K562 (cell line): ENCODE results near the gene TPX2. TPM values are rescaled to one million over a fixed set of nuclear protein-coding genes. Genes with fewer than 3 reads are reported as not detected.

ENCODE experiments used
- DDX20 ChIP-seq: fragments of 450-650 bp; IDR thresholded peaks from 2 replicates; pipeline ENCODE4 v1.6.1; 2016; ENCODE audit warnings: missing genetic modification characterization, low read depth, mild to moderate bottlenecking, missing compliant biosample characterization, moderate library complexity
- HES1 ChIP-seq: fragments of 450-650 bp; IDR thresholded peaks from 2 replicates; pipeline ENCODE4 v1.6.1; 2016; ENCODE audit warnings: low read depth, mild to moderate bottlenecking, moderate library complexity
- KAT8 ChIP-seq: fragments of 450-650 bp; IDR thresholded peaks from 2 replicates; pipeline ENCODE4 v1.6.1; 2016; ENCODE audit warnings: low read depth, mild to moderate bottlenecking
- KDM4B ChIP-seq, 2 experiments: fragments of 450-650 bp in 1 of 2; sonication (generic) in 1 of 2; IDR thresholded peaks; 2 replicates each; pipeline ENCODE4 v1.6.1; 2016 to 2017; ENCODE audit warnings: borderline replicate concordance in 2 of 2, antibody characterized with exemption in 1 of 2, low read depth in 1 of 2, mild to moderate bottlenecking in 1 of 2
- MXD1 ChIP-seq: fragments of 250-450 bp; sonication (Bioruptor Pico); IDR thresholded peaks from 2 replicates; pipeline ENCODE4 v1.8.0; 2021; ENCODE audit warnings: borderline replicate concordance, mild to moderate bottlenecking, moderate library complexity; ENCODE audit not compliant: poor library complexity, severe bottlenecking
- PHF8 ChIP-seq: fragments of 200-600 bp; sonication (generic); IDR thresholded peaks from 2 replicates; pipeline ENCODE4 v1.6.1; 2012; ENCODE audit warnings: mixed run types, mild to moderate bottlenecking, inconsistent platforms, low read length, moderate library complexity, borderline replicate concordance
- POLR2AphosphoS5 ChIP-seq: IDR thresholded peaks from 2 replicates; pipeline ENCODE4 v1.6.1; 2011; ENCODE audit warnings: mild to moderate bottlenecking, low read depth, low read length, moderate library complexity; ENCODE audit not compliant: control insufficient read depth, insufficient read depth
- PTBP1 ChIP-seq: fragments of 200-400 bp; formaldehyde crosslinking; IDR thresholded peaks from 2 replicates; pipeline ENCODE4 v1.6.1; 2017; ENCODE audit warnings: low read depth, low read length
- SRF ChIP-seq, 2 experiments: fragments of 250-450, 450-650 bp in 1 of 2; sonication (Bioruptor Pico) in 1 of 2; sonication (generic) in 1 of 2; formaldehyde crosslinking; IDR thresholded peaks; 2 replicates each; pipeline versions ENCODE4 v1.5.0 to v1.5.1; 2020 to 2022; ENCODE audit warnings: mild to moderate bottlenecking in 1 of 2, missing genetic modification reagents in 1 of 2
- USF1 ChIP-seq: sonication (generic); formaldehyde crosslinking; IDR thresholded peaks from 2 replicates; pipeline ENCODE4 v1.9.0; 2022; ENCODE audit warnings: mild to moderate bottlenecking, missing genetic modification reagents
- ZBTB40 ChIP-seq, 2 experiments: fragments of 450-650 bp in 1 of 2; sonication (generic) in 1 of 2; formaldehyde crosslinking in 1 of 2; IDR thresholded peaks; 2 replicates each; pipeline versions ENCODE4 v1.7.1 to v1.9.0; 2016 to 2022; ENCODE audit warnings: inconsistent platforms in 1 of 2, mild to moderate bottlenecking in 1 of 2, missing genetic modification reagents in 1 of 2
- ZC3H11A ChIP-seq: IDR thresholded peaks from 2 replicates; pipeline ENCODE4 v1.6.1; 2012; ENCODE audit warnings: low read depth, low read length, improper control_type of control experiment
- ZNF551 ChIP-seq: fragments of 250-450 bp; sonication (Bioruptor Pico); IDR thresholded peaks from 2 replicates; pipeline ENCODE4 v1.5.0; 2021; ENCODE audit warnings: mild to moderate bottlenecking, moderate library complexity
- ZZZ3 ChIP-seq: fragments of 450-650 bp; IDR thresholded peaks from 2 replicates; pipeline ENCODE4 v1.6.1; 2016; ENCODE audit warnings: antibody characterized with exemption, mild to moderate bottlenecking, moderate library complexity
- polyA plus RNA-seq, 8 experiments: library from polyadenylated mRNA; depleted of rRNA in 4 of 8; stranded (reverse) in 5 of 8; unstranded in 3 of 8; fragments of >200 nt; fragmentation: Nextera tagmentation in 2 of 8; fragmentation: Illumina TruSeq in 1 of 8; extraction: Ambion mirVana in 2 of 8; extraction: Trizol in 1 of 8; gene quantifications; 2 replicates each; pipeline versions ENCODE4 v1.2.1 to v1.2.3, GENCODE V29; 2011 to 2014; ENCODE audit warnings: inconsistent platforms in 1 of 8, missing spikeins in 1 of 8
- total RNA-seq, 7 experiments: library from RNA; depleted of rRNA in 6 of 7; stranded (reverse); fragments of >200 nt in 6 of 7; fragmentation: Illumina TruSeq in 2 of 7; extraction: Trizol in 2 of 7; gene quantifications; 2 replicates each; pipeline versions ENCODE4 v1.2.1 to v1.2.3, GENCODE V29; 2011 to 2021; ENCODE audit warnings: low replicate concordance in 1 of 7

Gene TPX2
- total and polyA plus RNA-seq, 9 of the 15 experiments (the other 6 are each of a cell fraction or from before 2014, with no cell fraction given): 48.0 to 241 (median 133) TPM

- TF ChIP-seq ZBTB40 (IDR thresholded peaks at IDR 0.05) (no peak), ZBTB40 (CRISPR knock-in tag; IDR thresholded peaks at IDR 0.05) (no peak), KDM4B (IDR thresholded peaks at IDR 0.05; ENCODE audit: borderline replicate concordance in 2 of 2, low read depth in 1 of 2) (no peak), PHF8 (no peak), USF1 (CRISPR knock-in tag) (no peak), POLR2AphosphoS5 (no peak), KAT8 (no peak), ZZZ3 (no peak), DDX20 (tag) (no peak), MXD1 (CRISPR knock-in tag) (no peak), ZNF551 (CRISPR knock-in tag) (no peak), HES1 (no peak), PTBP1 (no peak), SRF (CRISPR knock-in tag; IDR thresholded peaks at IDR 0.05) (peak in 1 of 2 experiments; percentile 27; a peak in 1 of 4 replicates), ZC3H11A (no peak)
Observed at GRCh38 chr20:31698803-31699718, 40.0 kb upstream of the TPX2 start (continued).
